ENCODE data around the gene CEACAM16. TPM values are rescaled to one million over a fixed set of nuclear protein-coding genes. Genes with fewer than 3 reads are reported as not detected.

The CEACAM16 gene
- total and polyA plus RNA-seq, 10 of the 15 experiments (the other 5 are each of a cell fraction or from before 2014, with no cell fraction given): not detected

GRCh38 chr19:44722131-44723121 is 23.5 kb downstream of the CEACAM16 start (continued):
- TF ChIP-seq TCF12 (IDR thresholded peaks at IDR 0.05; ENCODE audit: low read depth, low read length) (0 out of 2 replicates have a peak, but pooled peaks have one; percentile 38), E2F8 (IDR thresholded peaks at IDR 0.05; ENCODE audit: low read depth, partially characterized antibody) (no peak), CBX5 (IDR thresholded peaks at IDR 0.05; ENCODE audit: low read depth) (no peak), YY1 (IDR thresholded peaks at IDR 0.05; ENCODE audit: low read depth, low read length) (peak; percentile 27; the same call in 1 of the 2 replicates), NR2C2 (IDR thresholded peaks at IDR 0.05; ENCODE audit: borderline replicate concordance, control insufficient read depth, insufficient read length, low read depth) (no peak), RFX5 (IDR thresholded peaks at IDR 0.05; ENCODE audit: low read depth, low read length) (no peak), POLR2A (IDR thresholded peaks at IDR 0.05; ENCODE audit: low read depth, low read length) (no peak), MTA3 (IDR thresholded peaks at IDR 0.05; ENCODE audit: borderline replicate concordance, low read length) (peak; percentile 63; the same call in 1 of the 2 replicates), MYC (IDR thresholded peaks at IDR 0.05; ENCODE audit: insufficient read depth, insufficient read length, insufficient replicate concordance, low read length, severe bottlenecking) (no peak), RUNX3 (IDR thresholded peaks at IDR 0.05; ENCODE audit: low read length) (peak; percentile 97), STAT1 (conservative IDR thresholded peaks at IDR 0.05) (no peak), NFYA (IDR thresholded peaks at IDR 0.05; ENCODE audit: borderline replicate concordance, low read depth, low read length) (no peak), MTA2 (IDR thresholded peaks at IDR 0.05; ENCODE audit: low read depth) (peak; percentile 69; the same call in 1 of the 2 replicates), E4F1 (IDR thresholded peaks at IDR 0.05; ENCODE audit: borderline replicate concordance, partially characterized antibody) (no peak)

All from GM12878 (cell line).